CD4-positive, CD25-positive, alpha-beta regulatory T cell (primary cell): ENCODE data around the gene CCDC187. TPM values are rescaled to one million over a fixed set of nuclear protein-coding genes. Genes with fewer than 3 reads are reported as not detected.
A peak's percentile ranks its signal among the peaks of the same experiment; 100 is the strongest.
"Not testable (repeated sequence)": the region's sequence is repeated elsewhere in the genome, so short reads cannot be mapped to it uniquely, and the experiment has no call there.

Experiments
- ATAC-seq, 2 donors: fragments of 150-1000 bp; cut with Tn5 transposase; one replicate each; pipeline ENCODE4 v1.10.0; 2021; ENCODE audit warnings: low read depth in 2 of 2, moderate number of reproducible peaks in 2 of 2, moderate library complexity in 1 of 2
- DNase-seq, 3 donors: peaks; one replicate each; pipeline versions ENCODE4 v3.0.0 to v3.0.0-alpha.2; 2012 to 2022; ENCODE audit warnings: mixed read lengths in 1 of 3
- H3K27ac ChIP-seq: one replicate; pipeline ENCODE4 v1.7.0; 2013; ENCODE audit warnings: mild to moderate bottlenecking, low read length; ENCODE audit not compliant: insufficient read depth, poor library complexity, severe bottlenecking
- H3K27me3 ChIP-seq: one replicate; pipeline ENCODE4 v1.7.0; 2013; ENCODE audit warnings: low read length; ENCODE audit not compliant: control insufficient read depth, insufficient read depth
- H3K36me3 ChIP-seq: one replicate; pipeline ENCODE4 v1.7.0; 2013; ENCODE audit warnings: mild to moderate bottlenecking, low read length, moderate library complexity; ENCODE audit not compliant: control insufficient read depth, insufficient read depth
- H3K4me1 ChIP-seq: 2 replicates; pipeline ENCODE4 v1.7.0; 2013; ENCODE audit warnings: mild to moderate bottlenecking, low read length; ENCODE audit not compliant: insufficient read depth, control insufficient read depth, poor library complexity, severe bottlenecking
- H3K4me3 ChIP-seq: one replicate; pipeline ENCODE4 v1.7.0; 2013; ENCODE audit warnings: low read depth, mild to moderate bottlenecking, low read length, moderate library complexity
- H3K9me3 ChIP-seq, 2 experiments: 1 replicate in 1 of 2; 2 replicates in 1 of 2; pipeline ENCODE4 v1.7.0; 2013; ENCODE audit warnings: low read length in 2 of 2, mild to moderate bottlenecking in 1 of 2, moderate library complexity in 1 of 2; ENCODE audit not compliant: control insufficient read depth in 2 of 2
- H3K27ac Mint-ChIP-seq, 3 donors: one replicate each; pipeline ENCODE4 v1.8.0; 2020 to 2022; ENCODE audit warnings: mild to moderate bottlenecking in 3 of 3, mixed read lengths in 3 of 3, moderate library complexity in 2 of 3
- H3K27me3 Mint-ChIP-seq: one replicate; pipeline ENCODE4 v1.8.0; 2022; ENCODE audit warnings: mild to moderate bottlenecking, mixed read lengths
- H3K36me3 Mint-ChIP-seq: one replicate; pipeline ENCODE4 v1.8.0; 2020; ENCODE audit warnings: mixed read lengths
- H3K4me1 Mint-ChIP-seq, 4 donors: one replicate each; pipeline ENCODE4 v1.8.0; 2020 to 2022; ENCODE audit warnings: mixed read lengths in 4 of 4, mild to moderate bottlenecking in 1 of 4
- H3K4me3 Mint-ChIP-seq, 4 donors: one replicate each; pipeline ENCODE4 v1.8.0; 2020 to 2022; ENCODE audit warnings: mild to moderate bottlenecking in 4 of 4, mixed read lengths in 4 of 4, moderate library complexity in 3 of 4
- H3K9me3 Mint-ChIP-seq, 7 donors: one replicate each; pipeline ENCODE4 v1.8.0; 2020 to 2022; ENCODE audit warnings: mixed read lengths in 7 of 7, mild to moderate bottlenecking in 3 of 7, moderate library complexity in 2 of 7
- polyA plus RNA-seq, 4 donors: library from polyadenylated mRNA; unstranded; fragments of 300-500 nt; fragmentation: Illumina TruSeq; gene quantifications; one replicate each; pipeline ENCODE4 v1.2.3, GENCODE V29; 2021
- total RNA-seq: library from RNA; stranded (reverse); gene quantifications from one replicate; pipeline ENCODE4 v1.2.3, GENCODE V29; 2022

Gene CCDC187
- total and polyA plus RNA-seq, 5 donors from 2014 or later: not detected

GRCh38 chr9:136268735-136269134 lies 35.2 kb downstream of the CCDC187 start:
- H3K4me3 ChIP-seq: no peak overlapping the region
- no peak overlapping the region for H3K27ac ChIP-seq
- Mint-ChIP-seq H3K4me1 (peaks cover 0 to 12% (median 2%) of the 10 kb centered on the region in 4 donors), H3K27ac (peak overlapping the region in 2 of 3 donors; percentile 4 to 42), H3K27me3 (peaks cover 11% of the 10 kb centered on the region), H3K9me3 (no peaks in the 10 kb centered on the region), H3K4me3 (peak overlapping the region in 1 of 4 donors; percentile 60), H3K36me3 (no peaks in the 10 kb centered on the region)
- no peaks in the 10 kb centered on the region for H3K27me3 ChIP-seq
- peaks cover 11% of the 10 kb centered on the region for H3K4me1 ChIP-seq
- no peaks in the 10 kb centered on the region for H3K36me3 ChIP-seq
- DNase-seq (no peak), ATAC-seq (no peak)
- H3K9me3 ChIP-seq: no peaks in the 10 kb centered on the region

- ATAC-seq: no peak
- Mint-ChIP-seq H3K9me3 (no peaks in the 10 kb centered on the region), H3K4me3 (peak overlapping the region; percentile 60 to 85 (median 84)), H3K27ac (peak overlapping the region in 1 of 3 donors; percentile 42), H3K4me1 (peaks cover 0 to 12% (median 2%) of the 10 kb centered on the region in 4 donors), H3K36me3 (no peaks in the 10 kb centered on the region), H3K27me3 (peaks cover 10% of the 10 kb centered on the region)
- Histone ChIP-seq H3K36me3 (no peaks in the 10 kb centered on the region), H3K9me3 (no peaks in the 10 kb centered on the region), H3K27me3 (no peaks in the 10 kb centered on the region), H3K27ac (no peak overlapping the region), H3K4me1 (peaks cover 11% of the 10 kb centered on the region), H3K4me3 (no peak overlapping the region)
- no peak for DNase-seq
These were observed 35.6 kb downstream of the CCDC187 start for GRCh38 chr9:136268318-136268717.

- Mint-ChIP-seq H3K4me3 (peak overlapping the region; percentile 83 to 87 (median 85)), H3K36me3 (no peaks in the 10 kb centered on the region), H3K27me3 (peaks cover 4% of the 10 kb centered on the region), H3K27ac (peak overlapping the region; percentile 71 to 89 (median 85)), H3K4me1 (peaks cover 0 to 12% (median 2%) of the 10 kb centered on the region in 4 donors), H3K9me3 (no peaks in the 10 kb centered on the region)
- no peaks in the 10 kb centered on the region for H3K36me3 ChIP-seq
- peaks cover 11% of the 10 kb centered on the region for H3K4me1 ChIP-seq
- H3K27me3 ChIP-seq: no peaks in the 10 kb centered on the region
- peak; percentile 92 for ATAC-seq
- peak; percentile 77 to 84 (median 82) for DNase-seq
- H3K27ac ChIP-seq: peak overlapping the region; percentile 55
- H3K4me3 ChIP-seq: peak overlapping the region; percentile 82
- H3K9me3 ChIP-seq: no peaks in the 10 kb centered on the region
These were observed 36.4 kb downstream of the CCDC187 start for GRCh38 chr9:136267261-136268111.

GRCh38 chr9:136266641-136267040 lies 37.3 kb downstream of the CCDC187 start:
- peaks cover 0 to 12% (median 2%) of the 10 kb centered on the region in 4 donors for H3K4me1 Mint-ChIP-seq
- not testable (repeated sequence) for DNase-seq, H3K9me3 ChIP-seq, H3K27ac ChIP-seq, H3K36me3 ChIP-seq, H3K27me3 Mint-ChIP-seq, H3K9me3 Mint-ChIP-seq, ATAC-seq, H3K27me3 ChIP-seq, H3K36me3 Mint-ChIP-seq
- H3K4me1 ChIP-seq: peaks cover 11% of the 10 kb centered on the region
- H3K4me3 Mint-ChIP-seq: peak overlapping the region; percentile 80 to 87 (median 84)
- peak overlapping the region; percentile 82 for H3K4me3 ChIP-seq
- peak overlapping the region; percentile 66 to 89 (median 85) for H3K27ac Mint-ChIP-seq

GRCh38 chr9:136265561-136266355 lies 38.1 kb downstream of the CCDC187 start:
- Histone ChIP-seq H3K27me3 (no peaks in the 10 kb centered on the region), H3K4me3 (no peak overlapping the region), H3K36me3 (no peaks in the 10 kb centered on the region), H3K9me3 (no peaks in the 10 kb centered on the region), H3K27ac (no peak overlapping the region), H3K4me1 (peaks cover 11% of the 10 kb centered on the region)
- DNase-seq (no peak), ATAC-seq (no peak)
- no peaks in the 10 kb centered on the region for H3K9me3 Mint-ChIP-seq
- H3K4me1 Mint-ChIP-seq: peaks cover 0 to 12% (median 2%) of the 10 kb centered on the region in 4 donors
- H3K36me3 Mint-ChIP-seq: no peaks in the 10 kb centered on the region
- H3K4me3 Mint-ChIP-seq: no peak overlapping the region
- H3K27ac Mint-ChIP-seq: no peak overlapping the region
- peaks cover 4% of the 10 kb centered on the region for H3K27me3 Mint-ChIP-seq

GRCh38 chr9:136264441-136265405 lies 39.2 kb downstream of the CCDC187 start:
- Mint-ChIP-seq H3K9me3 (no peaks in the 10 kb centered on the region), H3K4me3 (no peak overlapping the region)
- no peaks in the 10 kb centered on the region for H3K27me3 ChIP-seq

GRCh38 chr9:136264031-136264430 lies 39.9 kb downstream of the CCDC187 start:
- H3K36me3 ChIP-seq: no peaks in the 10 kb centered on the region
- H3K27me3 Mint-ChIP-seq: peaks cover 4% of the 10 kb centered on the region
- H3K9me3 ChIP-seq: no peaks in the 10 kb centered on the region
- no peak for DNase-seq
- no peaks in the 10 kb centered on the region for H3K9me3 Mint-ChIP-seq
- H3K27ac ChIP-seq: no peak overlapping the region
- H3K27ac Mint-ChIP-seq: peak overlapping the region in 1 of 3 donors; percentile 41
- H3K4me3 Mint-ChIP-seq: no peak overlapping the region
- H3K4me1 ChIP-seq: peaks cover 11% of the 10 kb centered on the region
- no peak overlapping the region for H3K4me3 ChIP-seq
- H3K36me3 Mint-ChIP-seq: no peaks in the 10 kb centered on the region
- H3K4me1 Mint-ChIP-seq: peaks cover 0 to 12% (median 2%) of the 10 kb centered on the region in 4 donors
- H3K27me3 ChIP-seq: no peaks in the 10 kb centered on the region
- ATAC-seq: no peak

More at GRCh38 chr9:136264441-136265405, 39.2 kb downstream of the CCDC187 start:
- H3K27ac ChIP-seq: no peak overlapping the region
- Mint-ChIP-seq H3K36me3 (no peaks in the 10 kb centered on the region), H3K4me1 (peaks cover 0 to 12% (median 2%) of the 10 kb centered on the region in 4 donors), H3K27ac (peak overlapping the region in 1 of 3 donors; percentile 41), H3K27me3 (peaks cover 4% of the 10 kb centered on the region)
- DNase-seq: no peak
- H3K4me1 ChIP-seq: peaks cover 11% of the 10 kb centered on the region
- no peak overlapping the region for H3K4me3 ChIP-seq
- ATAC-seq: no peak
- H3K36me3 ChIP-seq: no peaks in the 10 kb centered on the region
- H3K9me3 ChIP-seq: no peaks in the 10 kb centered on the region
